ENCODE results near the gene MEP1B. TPM values are rescaled to one million over a fixed set of nuclear protein-coding genes. Genes with fewer than 3 reads are reported as not detected.

Gene MEP1B
- total RNA-seq, 1 donor from 2014 or later: 0.08 TPM

- no peak for DNase-seq (ENCODE audit: low read depth)
Measured at GRCh38 chr18:32262092-32262491, 72.3 kb downstream of the MEP1B start.

- DNase-seq (ENCODE audit: low read depth): no peak
Measured at GRCh38 chr18:32264401-32264800, 74.6 kb downstream of the MEP1B start.

GRCh38 chr18:32267463-32267862, 77.6 kb downstream of the MEP1B start:
- DNase-seq (ENCODE audit: low read depth): no peak

Other genes with a start within 250 kb of the MEP1B start
- gene TRAPPC8, start 246.9 kb upstream of the MEP1B start, total RNA-seq: 37.3 and 39.9 TPM in 2 replicates
- 1.7 and 2.9 TPM in 2 replicates for gene RNF125, start 171.2 kb upstream of the MEP1B start, total RNA-seq
- 10.2 and 30.7 TPM in 2 replicates for gene RNF138, start 98.2 kb upstream of the MEP1B start, total RNA-seq